A549 treated with AZD9567 at 1 μM for 4 hours (cell line): ENCODE data around the gene OR52B2. TPM values are rescaled to one million over a fixed set of nuclear protein-coding genes. Genes with fewer than 3 reads are reported as not detected.

Experiments
- total RNA-seq: library from RNA; stranded (reverse); fragments of 200-300 nt; extraction: Qiagen RNA extraction; gene quantifications from 5 replicates; pipeline ENCODE4 v1.2.3, GENCODE V29; 2022; ENCODE audit not compliant: insufficient read depth

OR52B2 gene
- not detected in 5 replicates for total RNA-seq

GRCh38 chr11:6170226-6170625, at the start of gene OR52B2:
Gene OR52B2, minus strand, starts transcription at chr11:6170326. Its CDS starts 0 bp downstream, at chr11:6170326.

GRCh38 chr11:6205366-6205765, 35.2 kb upstream of the OR52B2 start, which contains the start of gene C11orf42:
Gene C11orf42, plus strand, starts transcription at chr11:6205557. Its CDS starts 59 bp downstream, at chr11:6205616.

GRCh38 chr11:6199174-6199810, 29.2 kb upstream of the OR52B2 start, which contains the start of gene OR52W1:
Gene OR52W1, plus strand, starts transcription at chr11:6199224. Its CDS starts 0 bp downstream, at chr11:6199224.

Other genes with a start within 250 kb of the OR52B2 start
- not detected in 5 replicates for gene OR56A3, start 228.1 kb downstream of the OR52B2 start, total RNA-seq
- not detected in 5 replicates for gene OR56A5, start 201.8 kb downstream of the OR52B2 start, total RNA-seq
- gene OR52L1, start 183.3 kb downstream of the OR52B2 start, total RNA-seq: not detected in 5 replicates
- gene OR56A4, start 163.4 kb downstream of the OR52B2 start, total RNA-seq: not detected in 5 replicates
- gene OR56A1, start 139.6 kb downstream of the OR52B2 start, total RNA-seq: not detected in 5 replicates
- gene OR56B4, start 62.6 kb downstream of the OR52B2 start, total RNA-seq: not detected in 5 replicates
- gene OR52W1, start 28.9 kb upstream of the OR52B2 start, total RNA-seq: not detected in 5 replicates
- gene C11orf42, start 35.2 kb upstream of the OR52B2 start, total RNA-seq: not detected in 5 replicates
- gene FHIP1B, start 64.3 kb upstream of the OR52B2 start, total RNA-seq: 6.4 to 21.9 TPM (median 20.8 TPM) in 5 replicates
- 0.03 to 0.09 TPM (median 0.08 TPM) in 4 of 5 replicates, not detected in the other for gene CNGA4, start 68.8 kb upstream of the OR52B2 start, total RNA-seq
- not detected in 5 replicates for gene CCKBR, start 89.5 kb upstream of the OR52B2 start, total RNA-seq
- 15.2 to 33.3 TPM (median 26.0 TPM) in 5 replicates for gene CAVIN3, start 150.2 kb upstream of the OR52B2 start, total RNA-seq
- 9.0 to 19.4 TPM (median 9.8 TPM) in 5 replicates for gene SMPD1, start 220.1 kb upstream of the OR52B2 start, total RNA-seq
- gene APBB1, start 248.8 kb upstream of the OR52B2 start, total RNA-seq: 12.0 to 19.5 TPM (median 18.1 TPM) in 5 replicates